ENCODE data around the gene CDKN1C. TPM values are rescaled to one million over a fixed set of nuclear protein-coding genes. Genes with fewer than 3 reads are reported as not detected.

CDKN1C gene
- total and polyA plus RNA-seq, 7 experiments from 2014 or later, result 0.35 to 36.0 (median 3.9) TPM

GRCh38 chr11:2898366-2899079, 12.9 kb upstream of the CDKN1C start:
- no peak overlapping the region for H3K4me3 ChIP-seq (ENCODE audit: low read length)
- POLR2A ChIA-PET, result interaction anchor here (0.6 to 1.0 kb wide), 2 partner anchors 8 to 379 kb away, joined by 3 to 5 read pairs; no protein-coding TSS in a partner anchor

DNA sequence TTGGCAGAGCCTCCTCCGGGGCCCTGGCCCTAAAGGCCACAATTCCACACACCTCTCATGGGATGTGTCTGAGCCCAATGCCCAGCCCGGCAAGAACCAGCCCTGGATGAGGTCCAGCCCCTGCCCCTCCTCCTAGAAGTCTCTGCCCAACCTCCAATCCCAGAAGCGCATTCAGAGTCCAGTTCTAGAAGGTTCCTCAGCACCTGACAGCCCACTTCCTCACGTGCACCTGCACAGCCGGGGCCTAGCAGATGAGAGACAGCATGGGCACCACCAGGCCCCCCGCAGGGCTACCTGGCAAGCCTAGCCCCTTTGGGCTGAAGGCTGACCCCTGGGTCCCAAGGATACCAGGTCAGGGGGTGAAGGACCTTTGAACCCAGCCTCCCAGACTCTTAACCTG, 11.5 kb upstream of the CDKN1C start:
- Mint-ChIP-seq H3K36me3 (peaks cover 0 to 3% (median 0%) of the 10 kb centered on the region in 5 donors), H3K27me3 (no peaks in the 10 kb centered on the region), H3K9me3 (no peaks in the 10 kb centered on the region), H3K4me1 (peaks cover 35 to 49% (median 46%) of the 10 kb centered on the region in 7 donors), H3K4me3 (no peak overlapping the region), H3K27ac (peak overlapping the region in 2 of 9 donors; percentile 25 to 79)
- Histone ChIP-seq H3K4me1 (ENCODE audit: control insufficient read depth in 2 of 2, insufficient read depth in 2 of 2, low read length in 2 of 2) (peaks cover 20 to 28% of the 10 kb centered on the region in 2 donors), H3K27ac (ENCODE audit: low read depth, low read length) (no peak overlapping the region), H3K27me3 (ENCODE audit: control insufficient read depth in 2 of 2, insufficient read depth in 2 of 2, low read length in 2 of 2) (no peaks in the 10 kb centered on the region), H3K4me3 (ENCODE audit: low read length) (no peak overlapping the region), H3K9me3 (ENCODE audit: control insufficient read depth in 2 of 3, low read length in 3 of 3) (no peaks in the 10 kb centered on the region), H3K36me3 (ENCODE audit: control insufficient read depth in 2 of 3, insufficient read depth in 3 of 3, low read length in 3 of 3) (no peaks in the 10 kb centered on the region)
- DNase-seq, result no peak
- ChIA-PET POLR2A (no interaction called here), CTCF (no interaction called here)
- intact Hi-C loops (cut with micrococcal nuclease), result loop anchor here (10.0 kb wide), 2 partner anchors 592 to 1042 kb away; partner anchors contain the start of genes C11orf21 (in 1 of the 2), LSP1 (in 1 of the 2) and TSPAN32 (in 1 of the 2)
- ATAC-seq, result no peak

More at GRCh38 chr11:2898366-2899079, 12.9 kb upstream of the CDKN1C start:
- no peaks in the 10 kb centered on the region for H3K9me3 Mint-ChIP-seq
- intact Hi-C loops (cut with micrococcal nuclease), result loop anchor here (10.0 kb wide), 2 partner anchors 594 to 1044 kb away; partner anchors contain the start of genes C11orf21 (in 1 of the 2), LSP1 (in 1 of the 2) and TSPAN32 (in 1 of the 2)
- peak overlapping the region; percentile 60 to 95 (median 86) for H3K27ac Mint-ChIP-seq
- H3K9me3 ChIP-seq (ENCODE audit: control insufficient read depth in 2 of 3, low read length in 3 of 3), result no peaks in the 10 kb centered on the region
- peak; percentile 66 for ATAC-seq
- CTCF ChIA-PET, result interaction anchor here (0.8 to 1.2 kb wide), 3 partner anchors 9 to 596 kb away, joined by 3 to 4 read pairs (median 3); no protein-coding TSS in a partner anchor
- H3K36me3 Mint-ChIP-seq, result peaks cover 0 to 3% (median 0%) of the 10 kb centered on the region in 5 donors
- no peak overlapping the region for H3K27ac ChIP-seq (ENCODE audit: low read depth, low read length)
- DNase-seq, result peak in 1 of 9 donors; percentile 54
- peaks cover 31 to 45% (median 39%) of the 10 kb centered on the region in 7 donors for H3K4me1 Mint-ChIP-seq
- no peaks in the 10 kb centered on the region for H3K36me3 ChIP-seq (ENCODE audit: control insufficient read depth in 2 of 3, insufficient read depth in 3 of 3, low read length in 3 of 3)
- peaks cover 30 to 32% of the 10 kb centered on the region in 2 donors for H3K4me1 ChIP-seq (ENCODE audit: control insufficient read depth in 2 of 2, insufficient read depth in 2 of 2, low read length in 2 of 2)
- peak overlapping the region in 9 of 10 donors; percentile 27 to 88 (median 54) for H3K4me3 Mint-ChIP-seq
- no peaks in the 10 kb centered on the region for H3K27me3 ChIP-seq (ENCODE audit: control insufficient read depth in 2 of 2, insufficient read depth in 2 of 2, low read length in 2 of 2)
- no peaks in the 10 kb centered on the region for H3K27me3 Mint-ChIP-seq

DNA sequence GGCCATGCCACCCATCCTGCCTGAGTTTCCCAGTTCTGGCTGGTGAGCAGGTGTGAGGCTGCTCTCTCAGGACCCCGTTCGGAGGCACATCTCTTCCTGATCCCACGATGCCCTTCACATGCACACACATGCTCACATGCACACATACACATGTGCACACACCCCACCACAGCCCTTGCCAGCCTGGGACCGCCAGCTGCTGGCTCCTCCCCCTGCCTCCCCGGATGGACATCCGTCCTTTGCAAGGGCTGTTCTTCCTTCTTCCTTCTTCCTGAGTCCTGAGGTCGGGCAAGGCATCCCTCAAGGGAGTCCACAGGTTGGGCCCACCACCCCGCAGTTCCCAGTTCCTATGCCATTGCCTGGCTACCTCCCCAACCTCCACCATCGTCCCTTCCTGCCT, 10.5 kb upstream of the CDKN1C start:
- CTCF ChIA-PET, result no interaction called here
- H3K27ac Mint-ChIP-seq, result peak overlapping the region in 4 of 9 donors; percentile 23 to 79 (median 51)

GRCh38 chr11:2893935-2894334, 8.4 kb upstream of the CDKN1C start:
- H3K4me3 Mint-ChIP-seq, result peak overlapping the region in 2 of 10 donors; percentile 68 to 79
- H3K9me3 Mint-ChIP-seq, result no peaks in the 10 kb centered on the region
- peaks cover 22 to 37% of the 10 kb centered on the region in 2 donors for H3K4me1 ChIP-seq (ENCODE audit: control insufficient read depth in 2 of 2, insufficient read depth in 2 of 2, low read length in 2 of 2)
- H3K36me3 Mint-ChIP-seq, result no peaks in the 10 kb centered on the region
- H3K4me1 Mint-ChIP-seq, result peaks cover 27 to 41% (median 36%) of the 10 kb centered on the region in 7 donors
- H3K36me3 ChIP-seq (ENCODE audit: control insufficient read depth in 2 of 3, insufficient read depth in 3 of 3, low read length in 3 of 3), result no peaks in the 10 kb centered on the region
- H3K27ac Mint-ChIP-seq, result peak overlapping the region in 8 of 9 donors; percentile 59 to 89 (median 72)
- intact Hi-C loops (cut with micrococcal nuclease), result loop anchor here (2.0 to 10.0 kb wide), 6 partner anchors 35 to 1039 kb away; partner anchors contain the start of genes C11orf21 (in 1 of the 2), LSP1 (in 1 of the 2), PHLDA2 (in 1 of the 2) and TSPAN32 (in 1 of the 2)
- H3K27me3 Mint-ChIP-seq, result no peaks in the 10 kb centered on the region
- ChIA-PET POLR2A (interaction anchor here (1.0 to 3.2 kb wide), 4 partner anchors 9 to 507 kb away, joined by 3 to 24 read pairs (median 10); a partner anchor contains a TSS), CTCF (interaction anchor here (0.6 to 9.4 kb wide), 3 partner anchors 9 to 361 kb away, joined by 3 to 197 read pairs (median 16); a partner anchor contains a TSS)
- H3K4me3 ChIP-seq (ENCODE audit: low read length), result no peak overlapping the region
- DNase-seq (no peak), ATAC-seq (no peak)
- no peaks in the 10 kb centered on the region for H3K9me3 ChIP-seq (ENCODE audit: control insufficient read depth in 2 of 3, low read length in 3 of 3)
- H3K27ac ChIP-seq (ENCODE audit: low read depth, low read length), result no peak overlapping the region
- H3K27me3 ChIP-seq (ENCODE audit: control insufficient read depth in 2 of 2, insufficient read depth in 2 of 2, low read length in 2 of 2), result no peaks in the 10 kb centered on the region

More for the DNA sequence above, 10.5 kb upstream of the CDKN1C start:
- peaks cover 39 to 54% (median 51%) of the 10 kb centered on the region in 7 donors for H3K4me1 Mint-ChIP-seq
- H3K36me3 Mint-ChIP-seq, result peaks cover 0 to 3% (median 0%) of the 10 kb centered on the region in 5 donors
- intact Hi-C loops (cut with micrococcal nuclease), result loop anchor here (10.0 kb wide), 2 partner anchors 591 to 1041 kb away; partner anchors contain the start of genes C11orf21 (in 1 of the 2), LSP1 (in 1 of the 2) and TSPAN32 (in 1 of the 2)
- H3K4me3 ChIP-seq (ENCODE audit: low read length), result no peak overlapping the region
- peaks cover 30 to 31% of the 10 kb centered on the region in 2 donors for H3K4me1 ChIP-seq (ENCODE audit: control insufficient read depth in 2 of 2, insufficient read depth in 2 of 2, low read length in 2 of 2)
- H3K36me3 ChIP-seq (ENCODE audit: control insufficient read depth in 2 of 3, insufficient read depth in 3 of 3, low read length in 3 of 3), result no peaks in the 10 kb centered on the region
- no peak for DNase-seq
- H3K4me3 Mint-ChIP-seq, result no peak overlapping the region
- H3K27ac ChIP-seq (ENCODE audit: low read depth, low read length), result no peak overlapping the region
- POLR2A ChIA-PET, result interaction anchor here (0.9 kb wide), 1 partner anchor 96 kb away, joined by 4 read pairs; the partner anchor contains the start of gene NAP1L4
- H3K27me3 ChIP-seq (ENCODE audit: control insufficient read depth in 2 of 2, insufficient read depth in 2 of 2, low read length in 2 of 2), result no peaks in the 10 kb centered on the region
- no peak for ATAC-seq
- H3K27me3 Mint-ChIP-seq, result no peaks in the 10 kb centered on the region
- H3K9me3 ChIP-seq (ENCODE audit: control insufficient read depth in 2 of 3, low read length in 3 of 3), result no peaks in the 10 kb centered on the region
- H3K9me3 Mint-ChIP-seq, result no peaks in the 10 kb centered on the region

DNA sequence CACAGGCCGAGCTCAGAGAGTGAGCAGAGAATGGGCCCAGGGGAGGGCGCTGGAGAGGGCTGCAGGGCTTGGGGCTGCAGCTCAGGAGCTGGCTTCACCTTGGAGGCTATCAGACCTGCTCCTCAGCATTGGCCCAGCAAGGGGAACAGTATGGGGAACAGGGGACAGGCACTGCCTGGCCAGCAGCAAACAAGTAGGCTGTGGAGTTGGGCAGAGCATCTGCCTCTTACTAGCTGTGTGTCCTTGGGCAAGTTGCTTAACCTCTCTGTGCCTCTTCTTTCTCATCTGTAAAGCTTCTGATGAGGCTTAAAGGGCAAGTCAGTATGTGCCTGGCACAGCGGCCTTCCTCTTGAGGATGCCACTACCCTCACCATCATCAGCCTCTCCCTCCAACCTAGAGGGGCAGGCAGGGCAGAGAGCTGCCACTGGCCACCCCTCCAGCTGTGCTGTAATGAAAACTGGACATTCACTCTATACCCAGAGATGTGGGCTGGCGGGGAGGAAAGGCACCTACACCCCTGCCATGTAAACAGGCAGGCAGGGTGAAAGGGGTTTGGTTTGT, 7.5 kb upstream of the CDKN1C start:
- Mint-ChIP-seq H3K36me3 (no peaks in the 10 kb centered on the region), H3K27ac (peak overlapping the region; percentile 78 to 89 (median 83)), H3K4me3 (peak overlapping the region; percentile 56 to 85 (median 76)), H3K27me3 (no peaks in the 10 kb centered on the region), H3K9me3 (no peaks in the 10 kb centered on the region), H3K4me1 (peaks cover 21 to 37% (median 30%) of the 10 kb centered on the region in 7 donors)
- peak overlapping the region; percentile 53 for H3K4me3 ChIP-seq (ENCODE audit: low read length)
- ChIA-PET POLR2A (interaction anchor here (0.8 to 3.2 kb wide), 10 partner anchors 10 to 507 kb away, joined by 3 to 24 read pairs (median 4); partner anchors contain the start of gene TSSC4), CTCF (interaction anchor here (0.6 to 9.4 kb wide), 11 partner anchors 10 to 493 kb away, joined by 3 to 197 read pairs (median 5); partner anchors contain the start of genes PHLDA2 and TSSC4)
- peaks cover 18 to 28% of the 10 kb centered on the region in 2 donors for H3K4me1 ChIP-seq (ENCODE audit: control insufficient read depth in 2 of 2, insufficient read depth in 2 of 2, low read length in 2 of 2)
- H3K9me3 ChIP-seq (ENCODE audit: control insufficient read depth in 2 of 3, low read length in 3 of 3), result no peaks in the 10 kb centered on the region
- no peaks in the 10 kb centered on the region for H3K27me3 ChIP-seq (ENCODE audit: control insufficient read depth in 2 of 2, insufficient read depth in 2 of 2, low read length in 2 of 2)
- H3K27ac ChIP-seq (ENCODE audit: low read depth, low read length), result peak overlapping the region; percentile 67
- peak in 4 of 9 donors; percentile 27 to 51 (median 49) for DNase-seq
- H3K36me3 ChIP-seq (ENCODE audit: control insufficient read depth in 2 of 3, insufficient read depth in 3 of 3, low read length in 3 of 3), result no peaks in the 10 kb centered on the region
- ATAC-seq, result peak; percentile 68
- intact Hi-C loops (cut with micrococcal nuclease), result loop anchor here (1.0 to 10.0 kb wide), 11 partner anchors 9 to 1038 kb away; partner anchors contain the start of genes C11orf21 (in 1 of the 2), LSP1 (in 1 of the 2), PHLDA2 (in 1 of the 2) and TSPAN32 (in 1 of the 2)
